DND-41 (cell line): ENCODE results near the gene KLK2.
"Not testable (repeated sequence)": the region's sequence is repeated elsewhere in the genome, so short reads cannot be mapped to it uniquely, and the experiment has no call there.

Experiments used
- ATAC-seq: fragments of 200-7000 bp; cut with Tn5 transposase; 3 replicates; pipeline ENCODE4 v1.9.1; 2021; ENCODE audit warnings: low read depth; ENCODE audit not compliant: insufficient read depth
- DNase-seq: peaks from one replicate; pipeline ENCODE4 v3.0.0-alpha.2; 2020
- H2AFZ ChIP-seq: 2 replicates; pipeline ENCODE4 v1.6.0; 2012; ENCODE audit warnings: low read depth, low read length
- H3K27ac ChIP-seq: 2 replicates; pipeline ENCODE4 v1.5.1; 2012; ENCODE audit warnings: low read length, inconsistent platforms
- H3K27me3 ChIP-seq: fragments of 200-600 bp; sonication (generic); 2 replicates; pipeline ENCODE4 v1.6.0; 2012; ENCODE audit warnings: low read length, mild to moderate bottlenecking, inconsistent platforms; ENCODE audit not compliant: insufficient read depth, poor library complexity
- H3K36me3 ChIP-seq: 2 replicates; pipeline ENCODE4 v1.5.1; 2012; ENCODE audit warnings: low read length, inconsistent platforms; ENCODE audit not compliant: insufficient read depth
- H3K4me1 ChIP-seq: 2 replicates; pipeline ENCODE4 v1.5.1; 2012; ENCODE audit warnings: mild to moderate bottlenecking, low read length; ENCODE audit not compliant: insufficient read depth
- H3K4me2 ChIP-seq: 2 replicates; pipeline ENCODE4 v1.6.0; 2012; ENCODE audit warnings: mild to moderate bottlenecking, moderate library complexity, low read length, inconsistent platforms; ENCODE audit not compliant: insufficient read depth
- H3K4me3 ChIP-seq, 2 experiments: fragments of 200-600 bp in 1 of 2; shearing (Covaris generic) in 1 of 2; 2 replicates each; pipeline ENCODE4 v1.5.1; 2012 to 2016; ENCODE audit warnings: inconsistent platforms in 2 of 2, low read length in 2 of 2, mild to moderate bottlenecking in 2 of 2, low read depth in 1 of 2, moderate library complexity in 1 of 2
- H3K79me2 ChIP-seq: 2 replicates; pipeline ENCODE4 v1.6.0; 2012; ENCODE audit warnings: low read length, inconsistent platforms; ENCODE audit not compliant: insufficient read depth
- H3K9ac ChIP-seq: 2 replicates; pipeline ENCODE4 v1.6.0; 2012; ENCODE audit warnings: low read depth, mild to moderate bottlenecking, inconsistent platforms, low read length, moderate library complexity
- H3K9me3 ChIP-seq: 2 replicates; pipeline ENCODE4 v1.5.1; 2012; ENCODE audit warnings: low read length, moderate library complexity, mild to moderate bottlenecking, inconsistent platforms; ENCODE audit not compliant: insufficient read depth, severe bottlenecking
- H4K20me1 ChIP-seq: 2 replicates; pipeline ENCODE4 v1.6.0; 2012; ENCODE audit warnings: low read length; ENCODE audit not compliant: insufficient read depth
- EZH2 ChIP-seq: IDR thresholded peaks from 3 replicates; pipeline ENCODE4 v1.6.1; 2012; ENCODE audit warnings: borderline replicate concordance, low read depth, mild to moderate bottlenecking, moderate library complexity, low read length, inconsistent platforms; ENCODE audit not compliant: severe bottlenecking
- TF ChIP-seq, protein P1 (sequence below): IDR thresholded peaks from 2 replicates; pipeline ENCODE4 v1.5.1; 2012; ENCODE audit warnings: borderline replicate concordance, low read length, moderate library complexity, mild to moderate bottlenecking; ENCODE audit not compliant: poor library complexity, severe bottlenecking; ENCODE audit errors: extremely low read depth

Gene KLK2

DNA sequence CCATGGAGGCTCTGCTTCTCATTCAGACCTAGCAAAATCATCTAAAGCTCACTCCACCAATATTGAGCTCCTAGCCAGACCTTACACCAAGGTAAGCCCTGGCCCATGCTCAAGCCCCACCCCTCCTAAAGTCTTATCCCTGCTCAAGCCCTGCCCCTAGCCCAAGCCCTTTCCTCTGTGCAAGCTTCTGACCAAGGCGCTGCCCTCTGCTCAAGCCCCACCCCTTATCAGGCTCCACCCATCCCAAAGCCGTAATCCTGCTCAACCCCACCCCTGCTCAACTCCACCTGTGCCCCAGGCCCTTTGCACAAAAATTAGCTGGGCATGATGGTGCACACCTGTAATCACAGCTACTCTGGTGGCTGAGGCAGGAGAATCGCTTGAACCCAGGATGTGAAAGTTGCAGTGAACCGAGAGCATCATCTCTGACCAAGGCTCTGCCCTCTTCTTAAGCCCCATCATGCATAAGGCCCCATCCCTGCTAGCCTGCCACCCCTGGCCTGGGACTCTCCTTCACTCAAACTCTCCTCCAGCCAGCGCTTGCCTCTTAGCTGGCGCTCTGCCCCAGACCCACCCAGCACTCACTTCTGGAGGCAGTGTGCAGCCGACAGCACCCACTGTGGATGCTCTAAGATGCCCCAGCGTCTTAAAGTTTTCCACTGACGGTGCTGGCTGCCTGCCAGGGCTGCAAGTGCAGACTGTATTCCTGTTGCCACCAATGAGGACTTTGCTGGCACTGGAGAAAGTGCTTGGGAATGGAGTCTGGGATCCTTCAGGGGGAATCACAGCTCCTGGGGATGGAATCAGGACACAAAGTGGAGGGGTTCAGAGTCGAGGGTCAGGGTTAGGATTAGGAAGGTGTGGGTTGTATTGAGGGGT is 21.5 kb downstream of the KLK2 start:
- no peak overlapping the region for H3K4me2 ChIP-seq
- no peak for DNase-seq
- no peaks in the 10 kb centered on the region for H3K36me3 ChIP-seq
- H3K27ac ChIP-seq, result no peak overlapping the region
- no peak overlapping the region for H2AFZ ChIP-seq
- TF ChIP-seq EZH2, result no peak
- TF ChIP-seq, protein P1, sequence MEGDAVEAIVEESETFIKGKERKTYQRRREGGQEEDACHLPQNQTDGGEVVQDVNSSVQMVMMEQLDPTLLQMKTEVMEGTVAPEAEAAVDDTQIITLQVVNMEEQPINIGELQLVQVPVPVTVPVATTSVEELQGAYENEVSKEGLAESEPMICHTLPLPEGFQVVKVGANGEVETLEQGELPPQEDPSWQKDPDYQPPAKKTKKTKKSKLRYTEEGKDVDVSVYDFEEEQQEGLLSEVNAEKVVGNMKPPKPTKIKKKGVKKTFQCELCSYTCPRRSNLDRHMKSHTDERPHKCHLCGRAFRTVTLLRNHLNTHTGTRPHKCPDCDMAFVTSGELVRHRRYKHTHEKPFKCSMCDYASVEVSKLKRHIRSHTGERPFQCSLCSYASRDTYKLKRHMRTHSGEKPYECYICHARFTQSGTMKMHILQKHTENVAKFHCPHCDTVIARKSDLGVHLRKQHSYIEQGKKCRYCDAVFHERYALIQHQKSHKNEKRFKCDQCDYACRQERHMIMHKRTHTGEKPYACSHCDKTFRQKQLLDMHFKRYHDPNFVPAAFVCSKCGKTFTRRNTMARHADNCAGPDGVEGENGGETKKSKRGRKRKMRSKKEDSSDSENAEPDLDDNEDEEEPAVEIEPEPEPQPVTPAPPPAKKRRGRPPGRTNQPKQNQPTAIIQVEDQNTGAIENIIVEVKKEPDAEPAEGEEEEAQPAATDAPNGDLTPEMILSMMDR, result no peak
- H4K20me1 ChIP-seq, result no peaks in the 10 kb centered on the region
- H3K4me1 ChIP-seq, result no peaks in the 10 kb centered on the region
- H3K9ac ChIP-seq, result no peak overlapping the region
- ATAC-seq, result no peak
- peaks cover 8% of the 10 kb centered on the region for H3K9me3 ChIP-seq
- no peaks in the 10 kb centered on the region for H3K79me2 ChIP-seq
- peaks cover 5% of the 10 kb centered on the region for H3K27me3 ChIP-seq
- no peak overlapping the region for H3K4me3 ChIP-seq

DNA sequence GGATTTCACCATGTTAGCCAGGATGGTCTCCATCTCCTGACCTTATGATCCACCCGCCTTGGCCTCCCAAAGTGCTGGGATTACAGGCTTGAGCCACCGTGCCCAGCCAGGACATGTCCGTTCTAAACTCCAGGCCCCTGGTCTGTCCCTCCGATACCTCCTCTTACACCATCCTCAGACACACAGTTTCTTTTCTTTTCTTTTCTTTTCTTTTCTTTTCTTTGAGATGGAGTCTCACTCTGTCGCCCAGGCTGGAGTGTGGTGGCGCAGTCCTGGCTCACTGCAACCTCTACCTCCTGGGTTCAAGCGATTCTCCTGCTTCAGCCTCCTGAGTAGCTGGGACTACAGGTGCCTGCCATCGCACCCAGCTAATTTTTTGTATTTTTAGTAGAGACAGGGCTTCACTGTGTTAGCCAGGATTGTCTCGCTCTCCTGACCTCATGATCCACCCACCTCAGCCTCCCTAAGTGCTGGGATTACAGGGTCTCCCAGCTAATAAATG is 22.9 kb downstream of the KLK2 start:
- not testable (repeated sequence) for H2AFZ ChIP-seq, DNase-seq, H3K4me2 ChIP-seq, H3K27me3 ChIP-seq, H3K9ac ChIP-seq, ATAC-seq, H3K4me3 ChIP-seq, H3K4me1 ChIP-seq, H3K79me2 ChIP-seq, H3K36me3 ChIP-seq, H4K20me1 ChIP-seq, H3K27ac ChIP-seq, H3K9me3 ChIP-seq

DNA sequence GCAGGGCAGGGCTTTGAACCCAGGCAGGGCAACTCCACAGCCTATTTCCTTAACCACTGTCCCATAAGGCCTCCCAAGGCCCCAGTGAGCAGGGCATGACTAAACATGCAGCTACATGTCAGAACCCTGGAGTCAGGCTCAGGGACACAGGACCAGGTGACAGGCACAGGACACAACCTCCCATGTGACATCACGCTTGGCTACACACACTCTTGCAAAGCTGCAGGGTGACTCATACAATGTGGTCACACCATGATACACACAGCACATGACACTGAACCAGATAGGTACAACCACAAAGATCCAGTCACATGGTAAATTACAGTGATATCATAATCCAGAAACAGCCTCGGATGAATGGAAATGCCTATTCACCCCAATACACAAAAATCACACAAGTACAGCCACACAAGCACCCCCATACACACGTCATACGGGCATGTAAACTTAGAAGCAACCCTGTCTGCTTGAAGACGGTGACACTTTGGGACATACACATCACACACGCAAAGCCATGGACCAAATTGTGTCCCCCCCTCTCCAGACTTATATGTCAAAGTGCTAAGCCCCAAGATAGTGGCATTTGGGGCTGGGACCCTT is 23.5 kb downstream of the KLK2 start:
- Histone ChIP-seq H2AFZ (no peak overlapping the region), H4K20me1 (no peaks in the 10 kb centered on the region), H3K4me1 (no peaks in the 10 kb centered on the region), H3K36me3 (no peaks in the 10 kb centered on the region), H3K27ac (no peak overlapping the region), H3K4me2 (no peak overlapping the region), H3K9me3 (peaks cover 8% of the 10 kb centered on the region), H3K4me3 (no peak overlapping the region), H3K27me3 (peaks cover 5% of the 10 kb centered on the region), H3K79me2 (no peaks in the 10 kb centered on the region), H3K9ac (no peak overlapping the region)
- DNase-seq (no peak), ATAC-seq (no peak)
- no peak for TF ChIP-seq EZH2
- TF ChIP-seq, protein P1, result no peak

- Histone ChIP-seq H3K27me3 (peaks cover 5% of the 10 kb centered on the region), H2AFZ (no peak overlapping the region), H3K27ac (no peak overlapping the region), H3K36me3 (no peaks in the 10 kb centered on the region), H3K4me3 (no peak overlapping the region), H3K79me2 (no peaks in the 10 kb centered on the region), H3K9me3 (peaks cover 8% of the 10 kb centered on the region), H4K20me1 (no peaks in the 10 kb centered on the region), H3K4me2 (no peak overlapping the region), H3K4me1 (no peaks in the 10 kb centered on the region), H3K9ac (no peak overlapping the region)
- DNase-seq (no peak), ATAC-seq (no peak)
- TF ChIP-seq EZH2, result no peak
- TF ChIP-seq, protein P1, result no peak
Measured at GRCh38 chr19:50897191-50897607, 24.0 kb downstream of the KLK2 start.
